Subcutaneous abdominal adipose tissue (tissue), 5 donors: ENCODE measurements around the gene ASB15.

Experiments
- H3K27ac ChIP-seq: one replicate; pipeline ENCODE4 v1.7.0; 2013; ENCODE audit warnings: low read depth, mild to moderate bottlenecking, inconsistent platforms, low read length, moderate library complexity
- H3K27me3 ChIP-seq, 5 donors: one replicate each; pipeline ENCODE4 v1.7.0; 2013; ENCODE audit warnings: low read length in 5 of 5, inconsistent platforms in 1 of 5; ENCODE audit not compliant: control insufficient read depth in 5 of 5, insufficient read depth in 4 of 5
- H3K36me3 ChIP-seq, 5 donors: one replicate each; pipeline ENCODE4 v1.7.0; 2013; ENCODE audit warnings: low read length in 5 of 5; ENCODE audit not compliant: control insufficient read depth in 5 of 5, insufficient read depth in 5 of 5
- H3K4me1 ChIP-seq, 5 donors: one replicate each; pipeline ENCODE4 v1.7.0; 2013; ENCODE audit warnings: low read length in 5 of 5, mild to moderate bottlenecking in 3 of 5, moderate library complexity in 1 of 5; ENCODE audit not compliant: control insufficient read depth in 5 of 5, insufficient read depth in 5 of 5
- H3K4me3 ChIP-seq, 5 donors: one replicate each; pipeline ENCODE4 v1.7.0; 2013; ENCODE audit warnings: low read length in 5 of 5, low read depth in 1 of 5
- H3K9ac ChIP-seq, 5 donors: one replicate each; pipeline ENCODE4 v1.7.0; 2013; ENCODE audit warnings: low read length in 5 of 5, mild to moderate bottlenecking in 4 of 5, moderate library complexity in 3 of 5
- H3K9me3 ChIP-seq, 5 donors: one replicate each; pipeline ENCODE4 v1.7.0; 2013; ENCODE audit warnings: low read length in 5 of 5; ENCODE audit not compliant: control insufficient read depth in 5 of 5
- donor health status: healthy.
- donor health status: healthy.
- donor health status: healthy.
- donor health status: healthy.
- donor health status: healthy.

The ASB15 gene

GRCh38 chr7:123645516-123645915, 43.9 kb downstream of the ASB15 start:
- H3K27me3 ChIP-seq = no peaks in the 10 kb centered on the region
- H3K9ac ChIP-seq = no peak overlapping the region
- no peaks in the 10 kb centered on the region for H3K36me3 ChIP-seq
- H3K27ac ChIP-seq = peak overlapping the region; percentile 2
- H3K4me3 ChIP-seq = no peak overlapping the region
- H3K4me1 ChIP-seq = peaks cover 6 to 48% (median 43%) of the 10 kb centered on the region in 5 donors
- no peaks in the 10 kb centered on the region for H3K9me3 ChIP-seq

GRCh38 chr7:123647106-123647730, 45.6 kb downstream of the ASB15 start:
- H3K4me3 ChIP-seq = no peak overlapping the region
- peaks cover 6 to 42% (median 39%) of the 10 kb centered on the region in 5 donors for H3K4me1 ChIP-seq
- no peak overlapping the region for H3K9ac ChIP-seq
- no peaks in the 10 kb centered on the region for H3K36me3 ChIP-seq
- no peak overlapping the region for H3K27ac ChIP-seq
- H3K9me3 ChIP-seq = no peaks in the 10 kb centered on the region
- H3K27me3 ChIP-seq = no peaks in the 10 kb centered on the region

GRCh38 chr7:123649964-123650363, 48.3 kb downstream of the ASB15 start:
- no peak overlapping the region for H3K9ac ChIP-seq
- no peak overlapping the region for H3K4me3 ChIP-seq
- H3K27ac ChIP-seq = no peak overlapping the region
- peaks cover 4 to 24% (median 14%) of the 10 kb centered on the region in 5 donors for H3K4me1 ChIP-seq
- no peaks in the 10 kb centered on the region for H3K27me3 ChIP-seq
- no peaks in the 10 kb centered on the region for H3K36me3 ChIP-seq
- no peaks in the 10 kb centered on the region for H3K9me3 ChIP-seq

GRCh38 chr7:123650595-123650994, 49.0 kb downstream of the ASB15 start:
- H3K9ac ChIP-seq = no peak overlapping the region
- H3K4me3 ChIP-seq = no peak overlapping the region
- no peaks in the 10 kb centered on the region for H3K36me3 ChIP-seq
- no peaks in the 10 kb centered on the region for H3K9me3 ChIP-seq
- H3K27me3 ChIP-seq = no peaks in the 10 kb centered on the region
- peaks cover 3 to 18% (median 8%) of the 10 kb centered on the region in 5 donors for H3K4me1 ChIP-seq
- no peak overlapping the region for H3K27ac ChIP-seq

- Histone ChIP-seq H3K36me3 (no peaks in the 10 kb centered on the region), H3K9me3 (no peaks in the 10 kb centered on the region), H3K27ac (no peak overlapping the region), H3K27me3 (no peaks in the 10 kb centered on the region), H3K4me1 (peaks cover 0 to 19% (median 6%) of the 10 kb centered on the region in 5 donors), H3K4me3 (no peak overlapping the region), H3K9ac (no peak overlapping the region)
These were observed 50.8 kb downstream of the ASB15 start for GRCh38 chr7:123652406-123652805.

GRCh38 chr7:123653162-123653561, 51.5 kb downstream of the ASB15 start:
- no peak overlapping the region for H3K4me3 ChIP-seq
- H3K4me1 ChIP-seq = peaks cover 0 to 21% (median 6%) of the 10 kb centered on the region in 5 donors
- H3K36me3 ChIP-seq = no peaks in the 10 kb centered on the region
- H3K9me3 ChIP-seq = no peaks in the 10 kb centered on the region
- no peak overlapping the region for H3K9ac ChIP-seq
- H3K27me3 ChIP-seq = no peaks in the 10 kb centered on the region
- no peak overlapping the region for H3K27ac ChIP-seq

- Histone ChIP-seq H3K27me3 (no peaks in the 10 kb centered on the region), H3K9ac (no peak within 1 kb of the TSS), H3K36me3 (no peaks in the 10 kb centered on the region), H3K4me3 (no peak within 1 kb of the TSS), H3K27ac (no peak within 1 kb of the TSS), H3K9me3 (no peaks in the 10 kb centered on the region), H3K4me1 (peaks cover 0 to 15% (median 6%) of the 10 kb centered on the region in 5 donors)
These were observed 54.0 kb downstream of the ASB15 start, which contains the start of gene LMOD2 for GRCh38 chr7:123655614-123656013. TSS of gene LMOD2 (plus strand) at chr7:123655866. CDS start at chr7:123655964, 98 bp downstream.

GRCh38 chr7:123656544-123657303, 55.1 kb downstream of the ASB15 start:
- H3K4me1 ChIP-seq = peaks cover 0 to 19% (median 6%) of the 10 kb centered on the region in 5 donors
- H3K36me3 ChIP-seq = no peaks in the 10 kb centered on the region
- no peaks in the 10 kb centered on the region for H3K9me3 ChIP-seq
- no peak overlapping the region for H3K4me3 ChIP-seq
- H3K27me3 ChIP-seq = no peaks in the 10 kb centered on the region
- no peak overlapping the region for H3K27ac ChIP-seq
- H3K9ac ChIP-seq = no peak overlapping the region

- Histone ChIP-seq H3K4me1 (peaks cover 0 to 19% (median 6%) of the 10 kb centered on the region in 5 donors), H3K36me3 (no peaks in the 10 kb centered on the region), H3K4me3 (no peak overlapping the region), H3K9me3 (no peaks in the 10 kb centered on the region), H3K9ac (no peak overlapping the region), H3K27ac (no peak overlapping the region), H3K27me3 (peaks cover 0 to 2% (median 0%) of the 10 kb centered on the region in 5 donors)
These were observed 55.7 kb downstream of the ASB15 start for GRCh38 chr7:123657304-123657685.

GRCh38 chr7:123658023-123658422, 56.4 kb downstream of the ASB15 start:
- Histone ChIP-seq H3K4me1 (peaks cover 0 to 19% (median 6%) of the 10 kb centered on the region in 5 donors), H3K27ac (no peak overlapping the region), H3K9me3 (no peaks in the 10 kb centered on the region), H3K9ac (no peak overlapping the region), H3K27me3 (peaks cover 0 to 3% (median 0%) of the 10 kb centered on the region in 5 donors), H3K36me3 (no peaks in the 10 kb centered on the region), H3K4me3 (no peak overlapping the region)
